Activated CD4-positive, alpha-beta T cell treated with anti-CD3 and anti-CD28 coated beads, Interleukin-2, amount 50 U/mL, for 24 hours (primary cell): ENCODE data around the gene SPDYE16.
A peak's percentile ranks its signal among the peaks of the same experiment; 100 is the strongest.
"Not testable (repeated sequence)": the region's sequence is repeated elsewhere in the genome, so short reads cannot be mapped to it uniquely, and the experiment has no call there.

Experiments used
- DNase-seq, 2 donors: peaks; one replicate each; pipeline ENCODE4 v3.0.0-alpha.2; 2020; ENCODE audit warnings: low read depth in 1 of 2, low spot score in 1 of 2

The SPDYE16 gene

GRCh38 chr7:76549855-76550248, 6.8 kb upstream of the SPDYE16 start:
- DNase-seq = not testable (repeated sequence)

GRCh38 chr7:76549025-76549854, 6.1 kb upstream of the SPDYE16 start:
- peak; percentile 78 to 82 for DNase-seq

GRCh38 chr7:76531643-76532042, 11.5 kb downstream of the SPDYE16 start:
- DNase-seq = not testable (repeated sequence)

- DNase-seq = not testable (repeated sequence)
Measured at GRCh38 chr7:76526183-76526582, 16.9 kb downstream of the SPDYE16 start.

GRCh38 chr7:76516932-76517331, 26.2 kb downstream of the SPDYE16 start:
- not testable (repeated sequence) for DNase-seq

GRCh38 chr7:76515999-76516443, 27.1 kb downstream of the SPDYE16 start:
- no peak for DNase-seq

- DNase-seq = no peak
Measured at GRCh38 chr7:76514926-76515771, 27.9 kb downstream of the SPDYE16 start.

GRCh38 chr7:76513817-76514799, 29.0 kb downstream of the SPDYE16 start:
- no peak for DNase-seq

- DNase-seq = no peak
Measured at GRCh38 chr7:76512941-76513816, 29.9 kb downstream of the SPDYE16 start.

- not testable (repeated sequence) for DNase-seq
Measured at GRCh38 chr7:76511911-76512885, 30.9 kb downstream of the SPDYE16 start.

GRCh38 chr7:76511200-76511910, 31.7 kb downstream of the SPDYE16 start:
- DNase-seq = not testable (repeated sequence)

- no peak for DNase-seq
Measured at GRCh38 chr7:76509931-76510877, 32.9 kb downstream of the SPDYE16 start, which contains the start of gene UPK3B. Gene UPK3B, plus strand, starts transcription at chr7:76510552. Its CDS starts 101 bp downstream, at chr7:76510653.

GRCh38 chr7:76507723-76508406, 35.2 kb downstream of the SPDYE16 start:
- DNase-seq = no peak

GRCh38 chr7:76506643-76507042, 36.5 kb downstream of the SPDYE16 start:
- not testable (repeated sequence) for DNase-seq

GRCh38 chr7:76506081-76506440, 37.0 kb downstream of the SPDYE16 start:
- DNase-seq = no peak
